A549 (cell line): ENCODE measurements around the gene AAMP. TPM values are rescaled to one million over a fixed set of nuclear protein-coding genes. Genes with fewer than 3 reads are reported as not detected.

ENCODE experiments used
- ATAC-seq, 2 experiments: fragments of 200-7000 bp in 1 of 2; fragments of >200 bp in 1 of 2; cut with Nextera tagmentation in 1 of 2; cut with Tn5 transposase in 1 of 2; 3 replicates each; pipeline versions ENCODE4 v1.8.0 to v1.9.1; 2018 to 2020; ENCODE audit warnings: mild to moderate bottlenecking in 1 of 2, moderate library complexity in 1 of 2
- CTCF ChIA-PET: fragments of 300-600 bp; sonication (Branson Sonifier 250); formaldehyde crosslinking; extraction: SDS; loops from one replicate; lab custom pipeline; 2021; ENCODE audit warnings: antibody characterized with exemption, inconsistent platforms; lab: Yijun Ruan, JAX
- POLR2A ChIA-PET: fragments of 350-600 bp; formaldehyde crosslinking; extraction: SDS; loops from one replicate; lab custom pipeline; 2021; ENCODE audit warnings: antibody characterized with exemption, inconsistent platforms; lab: Yijun Ruan, JAX
- DNase-seq, 2 experiments: peaks; one replicate each; pipeline versions ENCODE4 v3.0.0 to v3.0.0-alpha.2; 2011 to 2016; ENCODE audit warnings: low read depth in 1 of 2, low spot score in 1 of 2
- FAIRE-seq: peaks from 2 replicates; lab custom pipeline; 2011; peaks lifted over from hg19 to GRCh38; lab: Jason Lieb, UNC
- H3K27ac ChIP-seq, 2 experiments: fragments of >200 bp; sonication (Bioruptor Twin); formaldehyde crosslinking; 3 replicates each; pipeline ENCODE4 v1.5.1; 2016 to 2017
- H3K4me1 ChIP-seq: fragments of >200 bp; sonication (Bioruptor Twin); formaldehyde crosslinking; 3 replicates; pipeline ENCODE4 v1.6.1; 2016
- H3K4me2 ChIP-seq: fragments of >200 bp; sonication (Bioruptor Twin); formaldehyde crosslinking; 3 replicates; pipeline ENCODE4 v1.6.1; 2016
- H3K4me3 ChIP-seq: fragments of >200 bp; sonication (Bioruptor Twin); formaldehyde crosslinking; 3 replicates; pipeline ENCODE4 v1.5.1; 2016
- H3K9me3 ChIP-seq: fragments of >200 bp; sonication (Bioruptor Twin); formaldehyde crosslinking; 3 replicates; pipeline ENCODE4 v1.6.1; 2016
- BHLHE40 ChIP-seq: IDR thresholded peaks from 2 replicates; pipeline ENCODE4 v1.6.1; 2012; ENCODE audit warnings: low read depth, low read length, inconsistent platforms
- CHD4 ChIP-seq: fragments of 200-600 bp; sonication (generic); IDR thresholded peaks from 2 replicates; pipeline ENCODE4 v1.6.1; 2016; ENCODE audit warnings: antibody characterized with exemption, mild to moderate bottlenecking, borderline replicate concordance
- EHF ChIP-seq: fragments of 250-450 bp; sonication (Bioruptor Pico); IDR thresholded peaks from 2 replicates; pipeline ENCODE4 v1.5.0; 2020; ENCODE audit warnings: mild to moderate bottlenecking
- ESRRA ChIP-seq: fragments of 150-350 bp; IDR thresholded peaks from 2 replicates; pipeline ENCODE4 v1.6.1; 2014; ENCODE audit warnings: mild to moderate bottlenecking, low read length, borderline replicate concordance
- HOXB13 ChIP-seq: fragments of 250-450 bp; sonication (Bioruptor Pico); IDR thresholded peaks from 2 replicates; pipeline ENCODE4 v1.5.0; 2020; ENCODE audit warnings: low read depth, mild to moderate bottlenecking, moderate library complexity
- JUN ChIP-seq, 2 experiments: fragments of >200 bp; sonication (Bioruptor Twin); formaldehyde crosslinking; IDR thresholded peaks; 2 replicates in 1 of 2; 3 replicates in 1 of 2; pipeline ENCODE4 v1.6.1; 2016 to 2017
- KDM1A ChIP-seq: fragments of 200-600 bp; sonication (generic); IDR thresholded peaks from 2 replicates; pipeline ENCODE4 v1.6.1; 2016; ENCODE audit warnings: low read depth, mild to moderate bottlenecking
- KDM5A ChIP-seq: fragments of 200-600 bp; sonication (generic); IDR thresholded peaks from 2 replicates; pipeline ENCODE4 v1.6.1; 2016; ENCODE audit warnings: antibody characterized with exemption, mild to moderate bottlenecking
- MAFK ChIP-seq: fragments of 450-650 bp; IDR thresholded peaks from 2 replicates; pipeline ENCODE4 v1.6.1; 2014; ENCODE audit not compliant: partially characterized antibody
- NPAS2 ChIP-seq: fragments of 250-450 bp; sonication (Bioruptor Pico); IDR thresholded peaks from 2 replicates; pipeline ENCODE4 v1.8.0; 2022; ENCODE audit warnings: mild to moderate bottlenecking, moderate library complexity, borderline replicate concordance
- POLR2A ChIP-seq: IDR thresholded peaks from 2 replicates; pipeline ENCODE4 v1.6.1; 2012; ENCODE audit warnings: mild to moderate bottlenecking, low read length
- POLR2AphosphoS2 ChIP-seq: conservative IDR thresholded peaks from 2 replicates; pipeline ENCODE4 v1.6.1; 2012; ENCODE audit warnings: low read length, improper control_type of control experiment, inconsistent platforms
- RAD21 ChIP-seq, 2 experiments: fragments of >200 bp in 1 of 2; sonication (Bioruptor Twin) in 1 of 2; formaldehyde crosslinking in 1 of 2; IDR thresholded peaks in 1 of 2; conservative IDR thresholded peaks in 1 of 2; 2 replicates in 1 of 2; 3 replicates in 1 of 2; pipeline ENCODE4 v1.6.1; 2012 to 2018; ENCODE audit warnings: inconsistent platforms in 1 of 2
- SREBF2 ChIP-seq: fragments of 450-650 bp; IDR thresholded peaks from 2 replicates; pipeline ENCODE4 v1.6.1; 2014; ENCODE audit warnings: mild to moderate bottlenecking, moderate library complexity
- TFCP2L1 ChIP-seq: fragments of 250-450 bp; sonication (Bioruptor Pico); IDR thresholded peaks from 2 replicates; pipeline ENCODE4 v1.5.0; 2021; ENCODE audit warnings: mild to moderate bottlenecking
- ZFP36 ChIP-seq: fragments of 450-650 bp; IDR thresholded peaks from 2 replicates; pipeline ENCODE4 v1.6.1; 2014; ENCODE audit warnings: borderline replicate concordance; ENCODE audit not compliant: partially characterized antibody
- ZNF302 ChIP-seq: fragments of 250-450 bp; sonication (Bioruptor Pico); IDR thresholded peaks from 2 replicates; pipeline ENCODE4 v1.9.0; 2021; ENCODE audit warnings: inconsistent platforms, mild to moderate bottlenecking, moderate library complexity
- ZSCAN20 ChIP-seq: fragments of 250-450 bp; sonication (Bioruptor Pico); IDR thresholded peaks from 2 replicates; pipeline ENCODE4 v1.8.0; 2022; ENCODE audit warnings: mild to moderate bottlenecking, moderate library complexity
- WGBS: methylation state at CpG from one replicate; pipeline ENCODE4 v1.1.6; 2017; ENCODE audit errors: missing lambda C conversion rate; 5-methylcytosine and 5-hydroxymethylcytosine counted together
- polyA plus RNA-seq, 4 experiments: library from polyadenylated mRNA; depleted of rRNA in 3 of 4; stranded (reverse); fragments of >200 nt; fragmentation: RNase III in 1 of 4; extraction: RNeasy Plus Mini Kit Qiagen cat#74134 plus additional on column Dnase treatment in 1 of 4; gene quantifications; 2 replicates in 3 of 4; 3 replicates in 1 of 4; pipeline ENCODE4 v1.2.3, GENCODE V29; 2011 to 2017
- TF ChIP-seq, protein P1 (sequence below): fragments of 450-650 bp; IDR thresholded peaks from 2 replicates; pipeline ENCODE4 v1.6.1; 2014; ENCODE audit warnings: antibody characterized with exemption
- TF ChIP-seq, protein P2 (sequence below): fragments of 250-450 bp; sonication (Bioruptor Pico); IDR thresholded peaks from 2 replicates; pipeline ENCODE4 v1.5.0; 2021; ENCODE audit warnings: mild to moderate bottlenecking, moderate library complexity, borderline replicate concordance
- TF ChIP-seq, protein P3 (sequence below): fragments of >200 bp; sonication (Bioruptor Twin); formaldehyde crosslinking; IDR thresholded peaks from 2 replicates; pipeline ENCODE4 v1.6.1; 2016
- TF ChIP-seq, protein P4 (sequence below): IDR thresholded peaks from 2 replicates; pipeline ENCODE4 v1.6.1; 2012
- TF ChIP-seq, protein P5 (sequence below): fragments of 200-600 bp; sonication (generic); IDR thresholded peaks from 2 replicates; pipeline ENCODE4 v1.6.1; 2016; ENCODE audit warnings: antibody characterized with exemption, mild to moderate bottlenecking, moderate library complexity
- TF ChIP-seq, protein P6 (sequence below): IDR thresholded peaks from 2 replicates; pipeline ENCODE4 v1.6.1; 2012; ENCODE audit warnings: low read depth, borderline replicate concordance

Gene AAMP
- polyA plus RNA-seq, 2 of the 4 experiments (the other 2 are of a cell fraction) = 82.0 to 173 TPM

DNA sequence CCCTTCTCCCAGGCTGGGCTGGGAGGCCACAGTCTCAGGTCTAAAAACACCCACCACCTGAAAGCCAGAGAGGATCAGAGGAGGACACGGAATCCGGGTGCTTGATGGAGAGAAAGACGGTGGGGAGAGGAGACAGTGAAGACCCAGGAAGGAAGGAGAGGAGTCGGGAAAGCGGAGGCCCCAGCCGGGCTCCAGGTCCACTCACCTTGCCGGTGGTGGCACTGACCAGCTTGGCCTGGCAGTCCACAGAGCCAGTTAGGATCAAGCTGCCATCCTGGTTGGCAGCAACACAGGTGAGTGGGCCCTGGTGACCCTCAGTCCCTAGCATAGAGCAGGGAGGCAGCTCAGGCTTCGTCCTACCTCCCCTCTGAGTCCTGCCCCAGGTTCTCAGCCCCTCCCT is 4.3 kb downstream of the AAMP start:
- no peak for TF ChIP-seq RAD21 (conservative IDR thresholded peaks at IDR 0.05 in 1 of 2, IDR thresholded peaks at IDR 0.05 in 1 of 2)
- TF ChIP-seq, protein P1, sequence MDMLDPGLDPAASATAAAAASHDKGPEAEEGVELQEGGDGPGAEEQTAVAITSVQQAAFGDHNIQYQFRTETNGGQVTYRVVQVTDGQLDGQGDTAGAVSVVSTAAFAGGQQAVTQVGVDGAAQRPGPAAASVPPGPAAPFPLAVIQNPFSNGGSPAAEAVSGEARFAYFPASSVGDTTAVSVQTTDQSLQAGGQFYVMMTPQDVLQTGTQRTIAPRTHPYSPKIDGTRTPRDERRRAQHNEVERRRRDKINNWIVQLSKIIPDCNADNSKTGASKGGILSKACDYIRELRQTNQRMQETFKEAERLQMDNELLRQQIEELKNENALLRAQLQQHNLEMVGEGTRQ = no peak
- TF ChIP-seq, protein P2, sequence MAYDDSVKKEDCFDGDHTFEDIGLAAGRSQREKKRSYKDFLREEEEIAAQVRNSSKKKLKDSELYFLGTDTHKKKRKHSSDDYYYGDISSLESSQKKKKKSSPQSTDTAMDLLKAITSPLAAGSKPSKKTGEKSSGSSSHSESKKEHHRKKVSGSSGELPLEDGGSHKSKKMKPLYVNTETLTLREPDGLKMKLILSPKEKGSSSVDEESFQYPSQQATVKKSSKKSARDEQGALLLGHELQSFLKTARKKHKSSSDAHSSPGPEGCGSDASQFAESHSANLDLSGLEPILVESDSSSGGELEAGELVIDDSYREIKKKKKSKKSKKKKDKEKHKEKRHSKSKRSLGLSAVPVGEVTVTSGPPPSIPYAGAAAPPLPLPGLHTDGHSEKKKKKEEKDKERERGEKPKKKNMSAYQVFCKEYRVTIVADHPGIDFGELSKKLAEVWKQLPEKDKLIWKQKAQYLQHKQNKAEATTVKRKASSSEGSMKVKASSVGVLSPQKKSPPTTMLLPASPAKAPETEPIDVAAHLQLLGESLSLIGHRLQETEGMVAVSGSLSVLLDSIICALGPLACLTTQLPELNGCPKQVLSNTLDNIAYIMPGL = no peak
- no peak for TF ChIP-seq ZNF302 (CRISPR knock-in tag)
- no peak for TF ChIP-seq POLR2A
- no peak for TF ChIP-seq EHF (CRISPR knock-in tag)
- TF ChIP-seq, protein P3, sequence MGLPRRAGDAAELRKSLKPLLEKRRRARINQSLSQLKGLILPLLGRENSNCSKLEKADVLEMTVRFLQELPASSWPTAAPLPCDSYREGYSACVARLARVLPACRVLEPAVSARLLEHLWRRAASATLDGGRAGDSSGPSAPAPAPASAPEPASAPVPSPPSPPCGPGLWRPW = no peak
- no peak for TF ChIP-seq ZFP36
- TF ChIP-seq TFCP2L1 (CRISPR knock-in tag) = no peak
- TF ChIP-seq CHD4 = no peak
- TF ChIP-seq, all 56 proteins: peak for 0
- H3K4me3 ChIP-seq = no peak overlapping the region
- peaks cover 5% of the 10 kb centered on the region; the same call in 1 of the 3 replicates for H3K4me1 ChIP-seq
- WGBS = 93% methylated on average over 8 of the region's 8 CpGs
- FAIRE-seq (no peak), ATAC-seq (no peak), DNase-seq (no peak)
- no peaks in the 10 kb centered on the region for H3K9me3 ChIP-seq
- CTCF ChIA-PET = interaction anchor here (0.8 to 1.9 kb wide), 2 partner anchors 8 to 10 kb away, joined by 3 to 7 read pairs; no protein-coding TSS in a partner anchor
- POLR2A ChIA-PET = no interaction called here
- no peak overlapping the region for H3K27ac ChIP-seq
- no peak overlapping the region for H3K4me2 ChIP-seq

DNA sequence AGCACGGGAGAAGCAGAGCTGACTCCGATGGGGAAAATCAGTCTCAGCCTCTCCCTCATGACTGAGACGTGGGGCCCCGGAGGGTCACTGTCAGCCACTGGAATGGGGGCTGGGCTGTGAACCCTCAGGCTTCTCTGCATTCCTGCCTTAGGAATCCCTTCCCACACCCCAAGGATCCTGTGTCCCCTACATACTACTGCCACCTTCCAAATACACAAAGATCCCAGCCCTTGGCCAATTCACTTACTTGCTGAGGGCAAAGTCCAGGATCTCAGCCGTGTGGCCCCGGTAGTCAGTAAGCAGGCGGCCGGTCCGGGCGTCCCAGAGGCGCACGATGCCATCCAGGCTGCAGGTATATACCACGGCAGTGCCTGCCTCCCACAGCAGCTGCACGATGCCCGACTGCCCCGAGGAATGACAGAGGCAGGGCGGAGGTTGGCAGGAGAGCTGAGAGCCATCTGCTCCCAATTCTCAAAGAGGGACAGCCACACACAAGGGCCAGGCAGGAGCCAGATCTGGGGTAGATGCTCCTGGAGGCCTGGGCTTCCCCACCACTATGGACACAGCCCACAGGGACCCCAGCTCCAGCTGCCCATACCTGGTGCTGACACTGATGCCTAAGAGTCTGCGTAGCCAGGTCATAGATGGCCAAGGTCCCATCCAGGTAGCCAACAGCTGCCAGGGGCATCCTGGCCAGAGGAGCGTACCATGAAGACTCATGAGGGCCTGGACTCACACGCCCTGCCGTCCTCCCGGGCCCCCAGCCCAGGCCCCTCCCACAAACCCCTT is 5.0 kb downstream of the AAMP start:
- FAIRE-seq = no peak
- no peak for DNase-seq
- H3K9me3 ChIP-seq = no peaks in the 10 kb centered on the region
- TF ChIP-seq, protein P4, sequence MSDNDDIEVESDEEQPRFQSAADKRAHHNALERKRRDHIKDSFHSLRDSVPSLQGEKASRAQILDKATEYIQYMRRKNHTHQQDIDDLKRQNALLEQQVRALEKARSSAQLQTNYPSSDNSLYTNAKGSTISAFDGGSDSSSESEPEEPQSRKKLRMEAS = no peak
- TF ChIP-seq JUN (IDR thresholded peaks at IDR 0.05) = no peak
- TF ChIP-seq ZSCAN20 = no peak
- no peak for TF ChIP-seq NPAS2 (CRISPR knock-in tag)
- TF ChIP-seq KDM1A = no peak
- TF ChIP-seq TFCP2L1 (CRISPR knock-in tag) = no peak
- TF ChIP-seq MAFK = no peak
- TF ChIP-seq BHLHE40 = no peak
- no peak for TF ChIP-seq ZFP36
- no peak for TF ChIP-seq SREBF2
- TF ChIP-seq, protein P5, sequence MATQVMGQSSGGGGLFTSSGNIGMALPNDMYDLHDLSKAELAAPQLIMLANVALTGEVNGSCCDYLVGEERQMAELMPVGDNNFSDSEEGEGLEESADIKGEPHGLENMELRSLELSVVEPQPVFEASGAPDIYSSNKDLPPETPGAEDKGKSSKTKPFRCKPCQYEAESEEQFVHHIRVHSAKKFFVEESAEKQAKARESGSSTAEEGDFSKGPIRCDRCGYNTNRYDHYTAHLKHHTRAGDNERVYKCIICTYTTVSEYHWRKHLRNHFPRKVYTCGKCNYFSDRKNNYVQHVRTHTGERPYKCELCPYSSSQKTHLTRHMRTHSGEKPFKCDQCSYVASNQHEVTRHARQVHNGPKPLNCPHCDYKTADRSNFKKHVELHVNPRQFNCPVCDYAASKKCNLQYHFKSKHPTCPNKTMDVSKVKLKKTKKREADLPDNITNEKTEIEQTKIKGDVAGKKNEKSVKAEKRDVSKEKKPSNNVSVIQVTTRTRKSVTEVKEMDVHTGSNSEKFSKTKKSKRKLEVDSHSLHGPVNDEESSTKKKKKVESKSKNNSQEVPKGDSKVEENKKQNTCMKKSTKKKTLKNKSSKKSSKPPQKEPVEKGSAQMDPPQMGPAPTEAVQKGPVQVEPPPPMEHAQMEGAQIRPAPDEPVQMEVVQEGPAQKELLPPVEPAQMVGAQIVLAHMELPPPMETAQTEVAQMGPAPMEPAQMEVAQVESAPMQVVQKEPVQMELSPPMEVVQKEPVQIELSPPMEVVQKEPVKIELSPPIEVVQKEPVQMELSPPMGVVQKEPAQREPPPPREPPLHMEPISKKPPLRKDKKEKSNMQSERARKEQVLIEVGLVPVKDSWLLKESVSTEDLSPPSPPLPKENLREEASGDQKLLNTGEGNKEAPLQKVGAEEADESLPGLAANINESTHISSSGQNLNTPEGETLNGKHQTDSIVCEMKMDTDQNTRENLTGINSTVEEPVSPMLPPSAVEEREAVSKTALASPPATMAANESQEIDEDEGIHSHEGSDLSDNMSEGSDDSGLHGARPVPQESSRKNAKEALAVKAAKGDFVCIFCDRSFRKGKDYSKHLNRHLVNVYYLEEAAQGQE = no peak
- TF ChIP-seq KDM5A = no peak
- no peak for TF ChIP-seq HOXB13
- TF ChIP-seq, protein P2 = no peak
- TF ChIP-seq, protein P6, sequence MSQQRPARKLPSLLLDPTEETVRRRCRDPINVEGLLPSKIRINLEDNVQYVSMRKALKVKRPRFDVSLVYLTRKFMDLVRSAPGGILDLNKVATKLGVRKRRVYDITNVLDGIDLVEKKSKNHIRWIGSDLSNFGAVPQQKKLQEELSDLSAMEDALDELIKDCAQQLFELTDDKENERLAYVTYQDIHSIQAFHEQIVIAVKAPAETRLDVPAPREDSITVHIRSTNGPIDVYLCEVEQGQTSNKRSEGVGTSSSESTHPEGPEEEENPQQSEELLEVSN = no peak
- no peak for TF ChIP-seq POLR2AphosphoS2
- no peak for TF ChIP-seq ESRRA
- no peak for TF ChIP-seq RAD21 (conservative IDR thresholded peaks at IDR 0.05 in 1 of 2, IDR thresholded peaks at IDR 0.05 in 1 of 2)
- no peak for TF ChIP-seq EHF (CRISPR knock-in tag)
- H3K4me2 ChIP-seq = no peak overlapping the region
- 82% methylated on average over 19 of the region's 22 CpGs for WGBS
- H3K27ac ChIP-seq = no peak overlapping the region
- H3K4me3 ChIP-seq = no peak overlapping the region
- peaks cover 5% of the 10 kb centered on the region; the same call in 1 of the 3 replicates for H3K4me1 ChIP-seq
- CTCF ChIA-PET = interaction anchor here (0.8 kb wide), 1 partner anchor 9 kb away, joined by 3 read pairs; no protein-coding TSS in a partner anchor
- POLR2A ChIA-PET = no interaction called here
- ATAC-seq = no peak
